Neural cell (in vitro differentiated cells): ENCODE measurements around the gene CTSH. TPM values are rescaled to one million over a fixed set of nuclear protein-coding genes. Genes with fewer than 3 reads are reported as not detected.

Experiments used
- H2AFZ ChIP-seq: fragments of 200-600, 300-800 bp; sonication (generic), shearing (Covaris generic); 2 replicates; pipeline ENCODE4 v1.6.0; 2014; ENCODE audit warnings: low read depth, mild to moderate bottlenecking, antibody characterized with exemption, low read length, moderate library complexity
- H3F3A ChIP-seq: fragments of 200-600 bp; shearing (Covaris generic); 2 replicates; pipeline ENCODE4 v1.6.1; 2016; ENCODE audit warnings: mild to moderate bottlenecking, moderate library complexity, mixed read lengths, antibody characterized with exemption, low read length; ENCODE audit not compliant: insufficient read depth, poor library complexity, severe bottlenecking
- H3K27ac ChIP-seq: fragments of 200-600, 300-800 bp; sonication (generic), shearing (Covaris generic); 2 replicates; pipeline ENCODE4 v1.5.1; 2014; ENCODE audit warnings: mild to moderate bottlenecking, low read length, moderate library complexity
- H3K27me3 ChIP-seq: fragments of 300-800, 200-600 bp; sonication (generic), shearing (Covaris generic); 2 replicates; pipeline ENCODE4 v1.6.0; 2014; ENCODE audit warnings: mild to moderate bottlenecking, low read depth, low read length, moderate library complexity; ENCODE audit not compliant: insufficient read depth
- H3K36me3 ChIP-seq: fragments of 300-800, 200-600 bp; sonication (generic), shearing (Covaris generic); 2 replicates; pipeline ENCODE4 v1.5.1; 2014; ENCODE audit warnings: mild to moderate bottlenecking, antibody characterized with exemption, low read length, moderate library complexity; ENCODE audit not compliant: insufficient read depth
- H3K4me2 ChIP-seq: fragments of 300-800, 200-600 bp; sonication (generic), shearing (Covaris generic); 2 replicates; pipeline ENCODE4 v1.6.0; 2014; ENCODE audit warnings: mild to moderate bottlenecking, low read length
- H3K4me3 ChIP-seq: fragments of 300-800, 200-600 bp; sonication (generic), shearing (Covaris generic); 2 replicates; pipeline ENCODE4 v1.5.1; 2014; ENCODE audit warnings: mild to moderate bottlenecking, low read length, moderate library complexity
- H3K79me2 ChIP-seq: fragments of 200-600 bp; shearing (Covaris generic); replicated peaks from 2 replicates; pipeline ENCODE4 v1.6.0; 2014; ENCODE audit warnings: mild to moderate bottlenecking, low read length, moderate library complexity; ENCODE audit not compliant: insufficient read depth
- H3K9ac ChIP-seq: fragments of 300-800, 200-600 bp; sonication (generic), shearing (Covaris generic); 2 replicates; pipeline ENCODE4 v1.6.1; 2016; ENCODE audit warnings: mild to moderate bottlenecking, low read length, mixed read lengths
- H3K9me2 ChIP-seq: fragments of 200-600 bp; shearing (Covaris generic); 2 replicates; pipeline ENCODE4 v1.6.1; 2016; ENCODE audit warnings: mild to moderate bottlenecking, low read length, mixed read lengths; ENCODE audit not compliant: insufficient read depth
- H3K9me3 ChIP-seq: fragments of 200-600, 300-800 bp; sonication (generic), shearing (Covaris generic); 2 replicates; pipeline ENCODE4 v1.6.1; 2016; ENCODE audit warnings: mild to moderate bottlenecking, mixed run types, low read length, moderate library complexity, mixed read lengths
- H4K20me1 ChIP-seq: fragments of 200-600 bp; shearing (Covaris generic); 2 replicates; pipeline ENCODE4 v1.6.1; 2016; ENCODE audit warnings: mild to moderate bottlenecking, mixed run types; ENCODE audit not compliant: insufficient read depth
- EP300 ChIP-seq: fragments of 450-650 bp; conservative IDR thresholded peaks from 2 replicates; pipeline ENCODE4 v1.6.1; 2014; ENCODE audit warnings: antibody characterized with exemption, mild to moderate bottlenecking, moderate library complexity; ENCODE audit not compliant: poor library complexity, severe bottlenecking
- EZH2 ChIP-seq: fragments of 200-600, 300-800 bp; shearing (Covaris generic), sonication (generic); IDR thresholded peaks from 2 replicates; pipeline ENCODE4 v1.6.1; 2014; ENCODE audit warnings: antibody characterized with exemption, low read length, borderline replicate concordance, mild to moderate bottlenecking; ENCODE audit not compliant: insufficient read depth, poor library complexity, severe bottlenecking
- MXI1 ChIP-seq: fragments of 450-650 bp; conservative IDR thresholded peaks from 2 replicates; pipeline ENCODE4 v1.6.1; 2014; ENCODE audit warnings: antibody characterized with exemption, mild to moderate bottlenecking; ENCODE audit not compliant: poor library complexity, severe bottlenecking
- POLR2AphosphoS5 ChIP-seq: IDR thresholded peaks from 2 replicates; pipeline ENCODE4 v1.6.1; 2012
- RAD21 ChIP-seq: fragments of 450-650 bp; conservative IDR thresholded peaks from 2 replicates; pipeline ENCODE4 v1.6.1; 2014; ENCODE audit warnings: antibody characterized with exemption, mild to moderate bottlenecking, moderate library complexity
- SMC3 ChIP-seq: fragments of 450-650 bp; conservative IDR thresholded peaks from 2 replicates; pipeline ENCODE4 v1.6.1; 2014; ENCODE audit warnings: antibody characterized with exemption, mild to moderate bottlenecking, moderate library complexity; ENCODE audit not compliant: poor library complexity
- TAF1 ChIP-seq: IDR thresholded peaks from 2 replicates; pipeline ENCODE4 v1.6.1; 2012; ENCODE audit warnings: low read depth
- polyA plus RNA-seq: library from polyadenylated mRNA; depleted of rRNA; stranded (reverse); fragments of >200 nt; gene quantifications from 2 replicates; pipeline ENCODE4 v1.2.3, GENCODE V29; 2014
- TF ChIP-seq, protein P1 (sequence below): fragments of 450-650 bp; IDR thresholded peaks from 2 replicates; pipeline ENCODE4 v1.5.1; 2014; ENCODE audit warnings: antibody characterized with exemption, mild to moderate bottlenecking, moderate library complexity; ENCODE audit not compliant: poor library complexity, severe bottlenecking
- TF ChIP-seq, protein P2 (sequence below): IDR thresholded peaks from 2 replicates; pipeline ENCODE4 v1.6.1; 2012; ENCODE audit warnings: borderline replicate concordance

The CTSH gene
- polyA plus RNA-seq, 1 donor from 2014 or later, result 3.3 TPM

DNA sequence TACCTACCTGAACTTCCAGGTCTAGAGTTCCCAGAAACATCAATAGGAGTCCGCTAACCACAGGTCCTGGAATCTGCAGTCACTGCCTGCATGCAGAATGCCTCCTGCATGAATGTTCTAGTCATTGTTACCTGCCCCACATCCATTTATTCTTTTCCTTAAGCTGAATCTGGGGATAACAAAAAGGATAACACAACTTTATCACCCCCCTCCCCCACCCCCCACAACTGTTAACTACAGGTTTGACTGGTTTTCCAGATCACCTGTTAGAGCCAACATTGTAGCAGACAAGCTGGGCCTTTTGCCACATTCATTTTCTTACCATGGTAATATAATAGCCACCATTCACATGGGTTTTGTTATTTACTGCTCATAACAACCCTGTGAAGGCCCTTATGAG lies 4.6 kb upstream of the CTSH start:
- TF ChIP-seq MXI1, result no peak
- no peak for TF ChIP-seq EP300
- no peak for TF ChIP-seq TAF1
- TF ChIP-seq, protein P1, sequence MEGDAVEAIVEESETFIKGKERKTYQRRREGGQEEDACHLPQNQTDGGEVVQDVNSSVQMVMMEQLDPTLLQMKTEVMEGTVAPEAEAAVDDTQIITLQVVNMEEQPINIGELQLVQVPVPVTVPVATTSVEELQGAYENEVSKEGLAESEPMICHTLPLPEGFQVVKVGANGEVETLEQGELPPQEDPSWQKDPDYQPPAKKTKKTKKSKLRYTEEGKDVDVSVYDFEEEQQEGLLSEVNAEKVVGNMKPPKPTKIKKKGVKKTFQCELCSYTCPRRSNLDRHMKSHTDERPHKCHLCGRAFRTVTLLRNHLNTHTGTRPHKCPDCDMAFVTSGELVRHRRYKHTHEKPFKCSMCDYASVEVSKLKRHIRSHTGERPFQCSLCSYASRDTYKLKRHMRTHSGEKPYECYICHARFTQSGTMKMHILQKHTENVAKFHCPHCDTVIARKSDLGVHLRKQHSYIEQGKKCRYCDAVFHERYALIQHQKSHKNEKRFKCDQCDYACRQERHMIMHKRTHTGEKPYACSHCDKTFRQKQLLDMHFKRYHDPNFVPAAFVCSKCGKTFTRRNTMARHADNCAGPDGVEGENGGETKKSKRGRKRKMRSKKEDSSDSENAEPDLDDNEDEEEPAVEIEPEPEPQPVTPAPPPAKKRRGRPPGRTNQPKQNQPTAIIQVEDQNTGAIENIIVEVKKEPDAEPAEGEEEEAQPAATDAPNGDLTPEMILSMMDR, result no peak
- TF ChIP-seq EZH2, result no peak
- TF ChIP-seq, protein P2, sequence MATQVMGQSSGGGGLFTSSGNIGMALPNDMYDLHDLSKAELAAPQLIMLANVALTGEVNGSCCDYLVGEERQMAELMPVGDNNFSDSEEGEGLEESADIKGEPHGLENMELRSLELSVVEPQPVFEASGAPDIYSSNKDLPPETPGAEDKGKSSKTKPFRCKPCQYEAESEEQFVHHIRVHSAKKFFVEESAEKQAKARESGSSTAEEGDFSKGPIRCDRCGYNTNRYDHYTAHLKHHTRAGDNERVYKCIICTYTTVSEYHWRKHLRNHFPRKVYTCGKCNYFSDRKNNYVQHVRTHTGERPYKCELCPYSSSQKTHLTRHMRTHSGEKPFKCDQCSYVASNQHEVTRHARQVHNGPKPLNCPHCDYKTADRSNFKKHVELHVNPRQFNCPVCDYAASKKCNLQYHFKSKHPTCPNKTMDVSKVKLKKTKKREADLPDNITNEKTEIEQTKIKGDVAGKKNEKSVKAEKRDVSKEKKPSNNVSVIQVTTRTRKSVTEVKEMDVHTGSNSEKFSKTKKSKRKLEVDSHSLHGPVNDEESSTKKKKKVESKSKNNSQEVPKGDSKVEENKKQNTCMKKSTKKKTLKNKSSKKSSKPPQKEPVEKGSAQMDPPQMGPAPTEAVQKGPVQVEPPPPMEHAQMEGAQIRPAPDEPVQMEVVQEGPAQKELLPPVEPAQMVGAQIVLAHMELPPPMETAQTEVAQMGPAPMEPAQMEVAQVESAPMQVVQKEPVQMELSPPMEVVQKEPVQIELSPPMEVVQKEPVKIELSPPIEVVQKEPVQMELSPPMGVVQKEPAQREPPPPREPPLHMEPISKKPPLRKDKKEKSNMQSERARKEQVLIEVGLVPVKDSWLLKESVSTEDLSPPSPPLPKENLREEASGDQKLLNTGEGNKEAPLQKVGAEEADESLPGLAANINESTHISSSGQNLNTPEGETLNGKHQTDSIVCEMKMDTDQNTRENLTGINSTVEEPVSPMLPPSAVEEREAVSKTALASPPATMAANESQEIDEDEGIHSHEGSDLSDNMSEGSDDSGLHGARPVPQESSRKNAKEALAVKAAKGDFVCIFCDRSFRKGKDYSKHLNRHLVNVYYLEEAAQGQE, result no peak
- no peak for TF ChIP-seq RAD21
- no peak for TF ChIP-seq SMC3
- no peak for TF ChIP-seq POLR2AphosphoS5
- Histone ChIP-seq H2AFZ (no peak overlapping the region), H3K27ac (no peak overlapping the region), H3K9me3 (no peaks in the 10 kb centered on the region), H3K79me2 (no peaks in the 10 kb centered on the region), H4K20me1 (no peaks in the 10 kb centered on the region), H3K9me2 (no peaks in the 10 kb centered on the region), H3K4me3 (no peak overlapping the region), H3K4me2 (no peak overlapping the region), H3K9ac (no peak overlapping the region), H3F3A (no peaks in the 10 kb centered on the region), H3K27me3 (peaks cover 12% of the 10 kb centered on the region), H3K36me3 (no peaks in the 10 kb centered on the region)

DNA sequence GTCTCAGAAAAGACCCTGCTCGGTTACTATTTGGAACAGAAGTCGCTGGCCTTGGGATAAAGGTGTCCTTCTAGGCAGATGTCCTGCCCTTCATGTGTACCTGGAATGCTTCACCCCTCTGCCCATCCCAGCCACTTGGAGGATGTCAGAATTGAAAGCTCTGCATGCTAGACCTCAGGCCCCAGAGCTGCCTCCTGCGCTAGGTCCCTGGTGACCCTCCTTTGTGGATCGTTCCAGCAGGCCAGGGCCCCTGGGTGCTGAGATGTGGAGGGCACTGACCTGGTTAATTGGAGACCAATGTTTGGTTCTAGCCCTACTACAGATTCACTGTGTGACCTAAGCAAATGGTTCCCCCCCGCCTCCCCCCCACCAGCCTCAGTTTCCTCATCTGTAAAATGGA lies 2.7 kb upstream of the CTSH start:
- Histone ChIP-seq H4K20me1 (no peaks in the 10 kb centered on the region), H3K9me3 (no peaks in the 10 kb centered on the region), H3K4me3 (no peak overlapping the region), H3K79me2 (no peaks in the 10 kb centered on the region), H3K4me2 (no peak overlapping the region), H2AFZ (no peak overlapping the region), H3K9ac (no peak overlapping the region), H3K27ac (no peak overlapping the region), H3F3A (no peaks in the 10 kb centered on the region), H3K27me3 (peaks cover 21% of the 10 kb centered on the region), H3K36me3 (no peaks in the 10 kb centered on the region), H3K9me2 (no peaks in the 10 kb centered on the region)
- no peak for TF ChIP-seq POLR2AphosphoS5
- no peak for TF ChIP-seq TAF1
- TF ChIP-seq, protein P1, result no peak
- no peak for TF ChIP-seq EZH2
- TF ChIP-seq, protein P2, result no peak
